Motor neuron (in vitro differentiated cells): ENCODE data around the gene HS6ST2. TPM values are rescaled to one million over a fixed set of nuclear protein-coding genes. Genes with fewer than 3 reads are reported as not detected.

Experiments
- ATAC-seq, 8 experiments: fragments of 200-7000 bp; cut with Tn5 transposase; replicated peaks in 6 of 8; 2 replicates each; pipeline ENCODE4 v1.8.0; 2021; ENCODE audit warnings: mild to moderate bottlenecking in 8 of 8, moderate library complexity in 8 of 8
- H3K27ac ChIP-seq, 2 donors: fragments of 250-450 bp; sonication (Bioruptor Pico); 2 replicates each; pipeline ENCODE4 v1.9.0; 2021; ENCODE audit warnings: antibody characterized with exemption in 2 of 2, mild to moderate bottlenecking in 2 of 2, moderate library complexity in 1 of 2
- H3K4me1 ChIP-seq, 2 donors: fragments of 250-450 bp; sonication (Bioruptor Pico); replicated peaks in 1 of 2; 2 replicates each; pipeline ENCODE4 v1.6.1; 2021; ENCODE audit warnings: antibody characterized with exemption in 2 of 2, mild to moderate bottlenecking in 2 of 2, moderate library complexity in 1 of 2
- H3K4me3 ChIP-seq, 5 donors: fragments of 250-450 bp; sonication (Bioruptor Pico); 2 replicates each; pipeline ENCODE4 v1.9.0; 2021; ENCODE audit warnings: antibody characterized with exemption in 5 of 5, mild to moderate bottlenecking in 5 of 5, moderate library complexity in 4 of 5
- WGBS, 10 experiments: fragments of 450-650 bp; shearing (Covaris generic); methylation state at CpG; one replicate each; pipeline ENCODE4 v1.0.0; 2022; 5-methylcytosine and 5-hydroxymethylcytosine counted together
- in situ Hi-C, 9 experiments: fragments of 400-800 bp; cut with MboI; loops; one replicate each; pipeline ENCODE4 v1.15.0; 2021; ENCODE audit warnings: low sequenced_read_pairs in 9 of 9, low pct_unique_long_range_greater_than_20kb in 2 of 9; ENCODE audit not compliant: unreplicated experiment in 9 of 9
- total RNA-seq, 8 experiments: library from RNA; unstranded; fragments of 300-600 nt; gene quantifications; 2 replicates each; pipeline versions ENCODE4 v1.2.3 to v1.2.4, GENCODE V29; 2022

Gene HS6ST2
- total RNA-seq, 8 experiments from 2014 or later: 14.2 to 25.7 (median 15.7) TPM

DNA sequence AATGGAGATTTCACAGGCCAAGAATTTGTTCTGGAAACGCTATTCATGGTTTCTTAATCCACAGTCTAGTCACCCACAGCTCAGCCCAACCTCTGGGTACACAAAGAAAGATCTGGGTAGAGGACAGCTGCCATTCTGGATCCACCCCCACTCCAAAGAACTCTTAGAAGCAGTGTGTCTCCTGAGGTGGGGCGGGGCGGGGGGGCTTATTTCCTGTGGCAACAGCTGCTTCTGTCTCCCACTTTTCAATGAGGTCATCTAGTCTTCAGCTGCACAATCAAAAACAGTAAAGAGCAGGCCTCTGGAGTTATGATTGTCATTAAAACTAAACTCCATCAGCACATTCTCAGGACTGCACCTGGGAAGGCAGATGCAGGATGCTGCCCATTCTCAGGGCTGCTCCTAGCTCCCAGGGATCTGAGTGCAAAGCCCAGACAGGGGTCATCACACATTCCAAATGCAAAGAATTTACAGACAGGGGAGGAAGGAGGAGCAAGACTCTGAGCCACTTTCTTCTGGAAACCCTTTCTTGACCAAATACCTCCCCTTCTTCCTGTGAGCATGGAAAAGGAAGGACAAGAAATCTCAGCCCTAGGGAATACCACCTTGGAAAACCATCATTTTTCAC lies 207.3 kb downstream of the HS6ST2 start:
- in situ Hi-C loops: no loop called here
- ATAC-seq: peak in 1 of 8 experiments; percentile 69
- H3K27ac ChIP-seq: no peak overlapping the region
- peaks cover 0 to 3% of the 10 kb centered on the region in 2 donors for H3K4me1 ChIP-seq
- H3K4me3 ChIP-seq: no peak overlapping the region
- WGBS, 10 experiments: 70% methylated on average over 2 of the region's 3 CpGs; no CpG with 5 or more reads in 9 of the 10 experiments

DNA sequence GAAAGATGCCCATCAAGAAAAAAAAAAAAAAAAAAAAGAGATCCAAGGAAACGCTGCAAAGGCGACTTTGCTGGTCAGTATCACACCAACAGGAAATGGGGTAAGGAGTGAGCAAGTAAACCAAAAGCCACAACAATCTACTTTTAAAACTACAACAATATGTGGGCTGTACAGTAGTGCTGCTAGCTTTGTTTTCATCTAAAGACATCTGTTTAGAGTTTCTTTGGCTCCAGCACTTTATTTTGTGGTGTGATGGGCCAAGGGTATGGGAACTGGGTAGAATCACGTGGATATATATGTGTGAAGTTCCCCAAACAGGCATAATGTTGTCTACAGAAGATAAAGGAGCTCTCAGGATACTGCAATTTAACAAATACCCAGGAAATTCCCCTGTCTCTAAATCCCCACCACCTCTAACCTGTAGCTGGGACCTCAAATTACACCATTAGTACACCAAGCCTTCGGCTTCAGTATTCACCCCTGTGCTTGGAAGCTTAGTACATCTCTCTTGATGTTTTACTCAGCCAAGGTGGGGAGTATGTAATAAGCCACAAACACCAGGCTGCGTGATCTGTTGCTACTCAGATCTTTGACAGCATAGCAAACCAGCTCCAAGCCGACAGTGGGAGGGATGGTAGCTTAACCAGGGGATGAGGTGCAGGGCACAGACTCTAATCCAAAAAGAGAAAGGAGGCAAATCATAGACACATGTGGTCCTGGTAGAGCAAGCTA lies 207.9 kb downstream of the HS6ST2 start:
- no peak for ATAC-seq
- no peak overlapping the region for H3K4me3 ChIP-seq
- in situ Hi-C loops: no loop called here
- peaks cover 0 to 3% of the 10 kb centered on the region in 2 donors for H3K4me1 ChIP-seq
- 20 to 80% (median 31%) methylated on average over 1 to 4 of the region's 6 CpGs; no CpG with 5 or more reads in 5 of the 10 experiments for WGBS, 10 experiments
- no peak overlapping the region for H3K27ac ChIP-seq

DNA sequence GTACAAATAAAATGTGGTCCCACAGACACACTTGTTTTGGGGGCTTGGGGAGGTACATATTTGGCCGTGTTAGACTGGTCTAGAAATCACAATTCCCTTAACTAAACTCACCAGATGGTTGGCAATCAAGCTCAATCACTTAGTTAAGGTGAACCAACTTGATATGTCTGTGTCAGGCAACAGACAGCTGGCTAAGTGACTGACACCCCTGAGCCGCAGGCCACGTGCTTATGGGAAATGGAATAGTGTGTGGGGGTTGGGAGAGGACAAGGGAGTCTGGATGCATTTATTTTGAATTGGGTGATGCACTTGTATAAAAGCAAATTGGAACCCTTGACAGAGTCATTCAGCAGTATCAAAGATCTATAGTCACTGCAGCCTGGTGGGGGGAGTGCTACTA lies 209.0 kb downstream of the HS6ST2 start:
- ATAC-seq: no peak
- WGBS, 10 experiments: 20% methylated on average over 1 of the region's 3 CpGs; no CpG with 5 or more reads in 9 of the 10 experiments
- no peak overlapping the region for H3K27ac ChIP-seq
- no peak overlapping the region for H3K4me3 ChIP-seq
- in situ Hi-C loops: no loop called here
- H3K4me1 ChIP-seq: peaks cover 0 to 3% of the 10 kb centered on the region in 2 donors

DNA sequence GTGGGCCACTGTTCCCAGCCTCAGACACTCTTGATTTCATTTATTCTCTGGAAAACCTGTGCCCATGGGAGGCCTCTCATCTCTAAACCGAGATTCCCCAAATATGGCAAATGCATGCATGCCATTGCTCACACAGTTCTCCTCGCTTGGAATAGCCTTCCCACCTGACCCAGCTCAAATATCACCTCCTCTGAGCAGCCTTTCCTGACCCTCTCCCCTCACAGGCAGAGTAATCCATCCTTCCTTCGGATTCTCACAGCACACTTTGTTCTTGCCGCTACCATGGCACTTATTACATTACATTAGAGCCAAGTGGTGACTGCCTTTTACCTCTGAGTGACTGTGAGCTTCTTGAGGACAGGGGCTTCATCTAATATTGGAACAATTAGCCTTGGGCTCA lies 209.5 kb downstream of the HS6ST2 start:
- 0 to 68% (median 30%) methylated on average over 1 to 2 of the region's 4 CpGs; no CpG with 5 or more reads in 7 of the 10 experiments for WGBS, 10 experiments
- H3K4me1 ChIP-seq: peaks cover 0 to 3% of the 10 kb centered on the region in 2 donors
- H3K4me3 ChIP-seq: no peak overlapping the region
- in situ Hi-C loops: no loop called here
- ATAC-seq: no peak
- no peak overlapping the region for H3K27ac ChIP-seq

DNA sequence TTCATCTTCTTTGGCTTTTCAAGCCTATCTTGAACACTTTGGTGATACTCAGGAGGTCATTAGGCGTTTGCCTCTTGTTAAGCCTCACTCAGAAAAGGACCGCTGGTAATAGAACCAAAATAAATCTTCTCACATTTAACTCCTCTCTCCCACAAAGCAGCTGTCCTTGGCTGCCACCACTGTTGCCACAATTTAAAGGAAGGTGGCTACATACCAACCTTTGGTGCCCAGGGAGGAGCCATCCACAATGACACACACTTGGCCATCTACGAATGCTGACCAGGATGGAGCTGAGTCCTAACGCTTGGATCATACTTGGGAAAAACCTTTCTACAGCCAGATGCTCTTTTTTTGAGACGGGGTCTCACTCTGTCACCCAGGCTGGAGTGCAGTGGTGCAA lies 210.2 kb downstream of the HS6ST2 start:
- in situ Hi-C loops: no loop called here
- no peak overlapping the region for H3K4me3 ChIP-seq
- ATAC-seq: no peak
- no peak overlapping the region for H3K27ac ChIP-seq
- 38 to 100% (median 93%) methylated on average over 1 to 3 of the region's 5 CpGs; no CpG with 5 or more reads in 6 of the 10 experiments for WGBS, 10 experiments
- H3K4me1 ChIP-seq: peaks cover 0 to 3% of the 10 kb centered on the region in 2 donors

DNA sequence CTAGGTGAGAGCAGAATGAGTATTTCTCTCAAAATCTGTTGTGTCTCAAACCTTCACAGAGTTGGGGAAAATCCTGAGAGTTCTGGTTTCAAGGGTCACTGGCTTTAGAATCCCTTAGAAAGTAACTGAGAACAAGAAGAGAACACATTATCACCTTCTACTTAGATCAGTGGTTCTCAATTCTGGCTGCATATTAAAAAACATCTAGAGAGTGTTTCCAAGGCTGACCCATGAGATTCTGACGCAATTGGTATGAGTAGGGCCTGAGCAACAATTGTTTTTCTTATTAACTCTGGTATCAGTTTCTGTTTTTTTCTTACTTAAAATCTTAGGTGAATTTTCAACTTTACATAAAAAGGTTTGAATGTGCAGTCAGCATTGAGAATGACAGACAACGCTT lies 212.8 kb downstream of the HS6ST2 start:
- Histone ChIP-seq H3K4me1 (no peaks in the 10 kb centered on the region), H3K4me3 (no peak overlapping the region), H3K27ac (no peak overlapping the region)
- 42 to 100% (median 79%) methylated on average over 1 to 2 of the region's 2 CpGs; no CpG with 5 or more reads in 6 of the 10 experiments for WGBS, 10 experiments
- in situ Hi-C loops: no loop called here
- no peak for ATAC-seq

DNA sequence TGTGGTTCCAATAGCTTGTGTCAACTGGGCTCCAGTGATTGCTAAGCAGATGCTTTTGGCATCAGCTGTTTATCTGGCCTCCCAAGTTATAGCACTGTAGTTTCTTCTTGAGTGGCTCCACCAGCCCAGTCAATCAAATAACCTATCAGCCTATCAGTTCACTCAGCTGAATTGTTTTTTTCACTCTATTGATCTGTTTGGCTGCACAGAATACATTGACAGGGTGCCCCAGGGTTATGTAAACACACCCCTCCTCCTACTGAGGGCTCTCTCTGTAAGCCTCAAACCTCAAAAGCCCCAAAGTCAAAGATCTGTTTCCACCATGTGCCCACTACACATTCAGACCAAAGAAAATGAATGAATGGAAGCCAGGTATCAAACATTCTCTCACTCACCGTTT lies 214.0 kb downstream of the HS6ST2 start:
- 14% methylated on average over 1 of the region's 1 CpG; no CpG with 5 or more reads in 9 of the 10 experiments for WGBS, 10 experiments
- in situ Hi-C loops: no loop called here
- Histone ChIP-seq H3K27ac (no peak overlapping the region), H3K4me3 (no peak overlapping the region), H3K4me1 (peaks cover 0 to 6% of the 10 kb centered on the region in 2 donors)
- no peak for ATAC-seq

DNA sequence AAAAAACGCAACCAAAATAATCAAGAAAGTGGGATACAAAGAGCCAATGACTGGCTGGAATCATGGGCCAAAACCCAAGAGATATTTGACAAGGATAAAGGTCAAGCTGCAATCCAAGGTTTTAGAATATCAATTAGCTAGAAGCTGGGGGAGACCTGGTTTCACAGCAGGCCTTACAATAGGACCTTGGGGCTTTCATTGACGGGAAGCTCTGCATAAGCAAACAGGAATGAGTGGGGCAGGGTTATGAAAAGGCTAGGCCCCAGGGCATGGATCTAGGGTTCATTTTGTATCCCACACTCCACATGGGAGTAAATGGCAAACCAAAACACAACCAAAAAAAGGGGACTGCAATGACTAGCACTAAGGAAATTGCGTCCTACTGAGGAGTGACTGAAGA lies 215.3 kb downstream of the HS6ST2 start:
- 39 to 100% (median 100%) methylated on average over 1 to 3 of the region's 3 CpGs; no CpG with 5 or more reads in 5 of the 10 experiments for WGBS, 10 experiments
- Histone ChIP-seq H3K4me1 (peaks cover 0 to 6% of the 10 kb centered on the region in 2 donors), H3K4me3 (no peak overlapping the region), H3K27ac (no peak overlapping the region)
- ATAC-seq: peak in 3 of 8 experiments; percentile 25 to 86 (median 84)
- in situ Hi-C loops: no loop called here

DNA sequence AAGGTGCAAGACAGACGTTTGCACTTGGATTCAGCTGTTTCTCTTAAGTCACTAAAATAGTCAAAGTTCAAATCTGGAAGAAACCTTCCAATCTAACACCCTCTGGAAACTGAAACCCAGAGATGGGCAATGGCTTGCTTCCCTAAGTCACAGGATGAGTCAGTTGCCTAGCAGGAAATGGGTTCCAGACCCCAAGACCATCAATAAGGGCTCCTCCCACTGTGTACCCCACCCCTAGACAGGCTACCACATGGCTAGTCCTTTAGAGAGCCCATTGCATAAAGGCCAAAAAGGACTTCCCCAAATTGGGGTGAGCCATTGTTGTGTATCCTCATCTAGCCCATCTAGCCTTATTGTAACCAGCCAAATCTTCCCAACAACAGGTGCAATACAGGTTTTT lies 216.2 kb downstream of the HS6ST2 start:
- ATAC-seq: peak in 1 of 8 experiments; percentile 38
- in situ Hi-C loops: no loop called here
- no CpG with 5 or more reads among the region's 1 CpG for WGBS, 10 experiments

DNA sequence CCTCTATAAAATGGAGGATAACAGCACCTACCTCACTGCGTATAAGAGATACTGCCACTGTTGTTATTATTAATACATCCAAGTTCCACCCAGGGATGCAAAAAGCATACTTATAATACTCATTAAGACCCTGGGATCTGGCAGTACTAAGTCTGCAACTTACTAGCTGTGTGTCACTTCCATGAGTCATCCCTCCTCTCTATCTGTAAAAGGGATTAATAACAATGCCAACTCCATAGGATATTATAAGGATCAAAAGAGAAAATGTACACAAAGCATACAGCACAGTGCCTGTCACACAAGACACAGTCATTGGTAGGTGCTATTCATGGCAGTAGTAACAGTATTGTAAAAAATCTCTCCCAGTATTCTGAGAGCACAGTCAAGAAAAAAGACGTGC lies 216.7 kb downstream of the HS6ST2 start:
- 0 to 83% (median 20%) methylated on average over 1 of the region's 2 CpGs; no CpG with 5 or more reads in 7 of the 10 experiments for WGBS, 10 experiments
- peak in 3 of 8 experiments; percentile 46 to 61 (median 56) for ATAC-seq
- in situ Hi-C loops: no loop called here

More for the DNA sequence above, 216.2 kb downstream of the HS6ST2 start:
- H3K4me3 ChIP-seq: no peak overlapping the region
- H3K4me1 ChIP-seq: peaks cover 0 to 6% of the 10 kb centered on the region in 2 donors
- no peak overlapping the region for H3K27ac ChIP-seq

DNA sequence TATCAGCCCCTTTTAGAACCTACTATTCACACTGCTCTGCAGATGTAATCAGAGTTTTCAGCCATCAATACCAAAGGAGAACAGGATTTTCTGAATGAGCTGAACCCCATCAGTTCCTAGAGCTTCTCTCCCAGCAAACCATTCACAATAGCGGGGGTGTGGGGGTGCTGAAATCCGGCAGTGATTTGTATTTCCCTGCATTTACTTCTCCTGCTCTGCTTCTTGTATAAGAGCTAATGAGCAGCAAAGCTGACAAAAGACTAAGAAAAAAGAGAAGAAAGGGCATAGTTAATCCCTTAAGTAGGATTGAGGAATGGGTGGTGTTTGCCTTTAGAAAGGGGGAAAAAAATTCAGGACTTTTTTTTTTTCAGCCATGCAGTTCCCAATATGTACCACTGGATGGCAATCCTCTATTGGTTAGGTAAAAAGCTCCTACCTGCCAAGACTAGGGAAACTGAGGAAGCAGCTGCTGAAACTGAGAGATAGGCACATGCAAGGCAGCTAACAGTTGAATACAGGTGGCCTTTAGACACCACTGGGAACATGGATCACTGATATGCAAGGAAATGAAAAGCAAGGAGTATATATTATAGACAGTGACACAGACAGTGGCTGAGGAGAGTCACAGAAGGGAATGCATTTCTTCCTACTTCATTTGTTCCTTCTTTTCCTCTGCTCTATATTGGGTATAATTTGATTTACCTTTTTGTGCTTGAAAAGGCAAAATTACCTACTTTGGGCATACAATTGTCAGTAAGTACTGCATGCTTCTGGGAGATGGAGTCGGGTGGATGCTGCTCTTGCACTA lies 217.9 kb downstream of the HS6ST2 start:
- in situ Hi-C loops: no loop called here
- Histone ChIP-seq H3K4me1 (peaks cover 0 to 6% of the 10 kb centered on the region in 2 donors), H3K4me3 (no peak overlapping the region), H3K27ac (no peak overlapping the region)
- 29 to 80% (median 70%) methylated on average over 1 to 2 of the region's 3 CpGs; no CpG with 5 or more reads in 6 of the 10 experiments for WGBS, 10 experiments
- ATAC-seq: no peak

More for the DNA sequence above, 216.7 kb downstream of the HS6ST2 start:
- Histone ChIP-seq H3K27ac (no peak overlapping the region), H3K4me3 (no peak overlapping the region), H3K4me1 (peaks cover 0 to 6% of the 10 kb centered on the region in 2 donors)

DNA sequence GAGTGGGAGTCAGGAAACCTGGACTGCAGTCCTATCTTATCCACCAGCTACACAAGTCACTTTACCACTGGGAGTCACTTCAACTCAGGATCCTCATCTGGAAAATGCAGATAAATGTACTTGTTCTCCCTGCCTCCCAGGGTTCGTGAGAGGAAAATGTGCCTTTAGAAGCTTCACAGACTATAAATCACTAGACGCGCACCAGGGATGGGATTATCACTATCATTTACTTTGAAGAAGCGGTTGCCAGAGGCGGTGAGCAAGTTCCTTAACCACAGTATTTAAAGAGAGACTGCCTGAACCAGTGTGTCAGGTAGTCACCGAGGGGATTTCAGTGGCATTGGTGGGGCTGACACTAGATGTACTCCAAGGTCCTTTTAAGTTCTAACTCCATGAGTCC lies 219.5 kb downstream of the HS6ST2 start:
- Histone ChIP-seq H3K4me3 (no peak overlapping the region), H3K27ac (no peak overlapping the region), H3K4me1 (peaks cover 0 to 6% of the 10 kb centered on the region in 2 donors)
- 60 to 100% (median 70%) methylated on average over 1 to 2 of the region's 6 CpGs; no CpG with 5 or more reads in 6 of the 10 experiments for WGBS, 10 experiments
- in situ Hi-C loops: no loop called here
- ATAC-seq: peak in 2 of 8 experiments; percentile 25 to 31

DNA sequence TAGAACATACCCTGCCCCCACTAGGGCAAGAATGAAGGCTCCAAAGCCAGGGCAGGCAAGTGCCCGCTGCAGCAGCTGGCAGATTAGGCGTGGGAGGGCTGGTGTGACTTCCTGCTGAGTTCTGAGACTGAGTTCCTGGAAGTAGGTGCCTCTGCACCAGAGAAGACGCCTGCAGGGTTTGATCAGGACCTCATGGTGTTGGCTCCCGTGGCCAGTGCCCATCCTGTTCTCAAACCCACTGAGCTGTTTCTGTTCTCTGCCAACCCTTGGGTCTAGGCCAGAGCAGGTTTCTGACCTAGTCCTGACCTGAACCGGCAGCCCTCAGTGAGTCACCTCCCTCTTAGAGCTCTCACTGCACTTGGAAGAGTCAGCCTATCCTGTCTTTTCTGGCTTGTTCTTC lies 220.7 kb downstream of the HS6ST2 start:
- 64% methylated on average over 4 of the region's 5 CpGs; no CpG with 5 or more reads in 9 of the 10 experiments for WGBS, 10 experiments
- Histone ChIP-seq H3K4me3 (no peak overlapping the region), H3K27ac (no peak overlapping the region), H3K4me1 (peaks cover 0 to 6% of the 10 kb centered on the region in 2 donors)
- in situ Hi-C loops: no loop called here
- ATAC-seq: peak in 1 of 8 experiments; percentile 32
